ENCODE data around the gene LY6G5C. TPM values are rescaled to one million over a fixed set of nuclear protein-coding genes. Genes with fewer than 3 reads are reported as not detected.

LY6G5C gene
- total RNA-seq, 1 donor, result 0.43 TPM

GRCh38 chr6:31662124-31662723, 18.6 kb downstream of the LY6G5C start:
- no peak overlapping the region for H3K4me3 ChIP-seq (ENCODE audit: low read depth, low read length)
- TF ChIP-seq CTCF (IDR thresholded peaks at IDR 0.05; ENCODE audit: insufficient read depth, low read depth, low read length), result no peak
- no peak for DNase-seq (ENCODE audit: low read depth)

GRCh38 chr6:31661262-31662123, 19.4 kb downstream of the LY6G5C start:
- peak overlapping the region; percentile 65 for H3K4me3 ChIP-seq (ENCODE audit: low read depth, low read length)
- no peak for DNase-seq (ENCODE audit: low read depth)
- no peak for TF ChIP-seq CTCF (IDR thresholded peaks at IDR 0.05; ENCODE audit: insufficient read depth, low read depth, low read length)

GRCh38 chr6:31660381-31661261, 20.2 kb downstream of the LY6G5C start, which contains the start of gene C6orf47:
Gene C6orf47, minus strand, starts transcription at chr6:31660778. Its CDS starts 831 bp downstream, at chr6:31659947.
- DNase-seq (ENCODE audit: low read depth), result peak; percentile 86
- no peak for TF ChIP-seq CTCF (IDR thresholded peaks at IDR 0.05; ENCODE audit: insufficient read depth, low read depth, low read length)

GRCh38 chr6:31659649-31660380, 21.1 kb downstream of the LY6G5C start:
- DNase-seq (ENCODE audit: low read depth), result peak; percentile 43
- TF ChIP-seq CTCF (IDR thresholded peaks at IDR 0.05; ENCODE audit: insufficient read depth, low read depth, low read length), result no peak
- H3K4me3 ChIP-seq (ENCODE audit: low read depth, low read length), result peak overlapping the region; percentile 65

More at GRCh38 chr6:31660381-31661261, 20.2 kb downstream of the LY6G5C start, which contains the start of gene C6orf47:
- H3K4me3 ChIP-seq (ENCODE audit: low read depth, low read length), result peak within 1 kb of the TSS; percentile 65

GRCh38 chr6:31658983-31659648, 21.8 kb downstream of the LY6G5C start:
- DNase-seq (ENCODE audit: low read depth), result no peak
- H3K4me3 ChIP-seq (ENCODE audit: low read depth, low read length), result peak overlapping the region; percentile 65
- no peak for TF ChIP-seq CTCF (IDR thresholded peaks at IDR 0.05; ENCODE audit: insufficient read depth, low read depth, low read length)
